ENCODE results near the gene KLF15.

DNA sequence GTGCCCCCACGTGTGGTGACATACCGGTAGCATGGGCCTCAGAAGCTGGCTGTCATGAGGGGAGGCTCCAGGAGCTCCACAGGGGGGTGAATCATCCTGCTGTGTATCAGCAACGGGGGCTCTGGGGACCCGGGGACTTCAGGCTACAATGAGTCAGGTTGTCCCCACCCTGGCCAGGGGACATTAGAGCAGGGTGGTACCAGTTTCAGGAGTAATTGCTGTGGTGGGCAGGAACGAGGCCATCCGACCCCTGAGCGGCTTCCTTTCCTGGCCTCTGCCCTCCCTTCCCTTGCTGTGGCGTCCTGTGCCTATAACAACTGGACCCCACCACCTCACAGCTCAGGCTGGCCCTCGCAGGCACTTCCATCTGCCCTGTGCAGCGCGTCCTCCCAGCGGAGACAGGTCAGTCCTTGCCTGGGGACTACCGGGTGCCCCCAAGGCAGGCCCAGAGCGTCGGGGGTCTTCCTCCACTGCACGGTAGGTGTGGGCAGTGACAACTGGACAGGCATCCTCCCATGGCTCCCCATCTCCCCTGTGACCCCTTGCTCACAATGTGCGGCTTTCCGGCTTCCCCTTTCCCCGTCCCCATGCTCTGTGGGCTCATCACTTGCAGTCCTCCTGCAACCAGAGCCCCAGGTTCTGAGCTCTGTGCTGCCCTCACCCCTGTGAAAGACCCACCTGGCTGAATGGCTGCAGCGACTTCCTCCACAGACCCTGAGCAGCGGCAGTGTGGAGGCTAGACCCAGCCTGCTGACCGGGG lies 57.0 kb downstream of the KLF15 start:
- TF ChIP-seq, protein P1, sequence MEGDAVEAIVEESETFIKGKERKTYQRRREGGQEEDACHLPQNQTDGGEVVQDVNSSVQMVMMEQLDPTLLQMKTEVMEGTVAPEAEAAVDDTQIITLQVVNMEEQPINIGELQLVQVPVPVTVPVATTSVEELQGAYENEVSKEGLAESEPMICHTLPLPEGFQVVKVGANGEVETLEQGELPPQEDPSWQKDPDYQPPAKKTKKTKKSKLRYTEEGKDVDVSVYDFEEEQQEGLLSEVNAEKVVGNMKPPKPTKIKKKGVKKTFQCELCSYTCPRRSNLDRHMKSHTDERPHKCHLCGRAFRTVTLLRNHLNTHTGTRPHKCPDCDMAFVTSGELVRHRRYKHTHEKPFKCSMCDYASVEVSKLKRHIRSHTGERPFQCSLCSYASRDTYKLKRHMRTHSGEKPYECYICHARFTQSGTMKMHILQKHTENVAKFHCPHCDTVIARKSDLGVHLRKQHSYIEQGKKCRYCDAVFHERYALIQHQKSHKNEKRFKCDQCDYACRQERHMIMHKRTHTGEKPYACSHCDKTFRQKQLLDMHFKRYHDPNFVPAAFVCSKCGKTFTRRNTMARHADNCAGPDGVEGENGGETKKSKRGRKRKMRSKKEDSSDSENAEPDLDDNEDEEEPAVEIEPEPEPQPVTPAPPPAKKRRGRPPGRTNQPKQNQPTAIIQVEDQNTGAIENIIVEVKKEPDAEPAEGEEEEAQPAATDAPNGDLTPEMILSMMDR (conservative IDR thresholded peaks at IDR 0.05; ENCODE audit: low read depth, low read length): no peak
- no peak for TF ChIP-seq EZH2 (IDR thresholded peaks at IDR 0.05; ENCODE audit: low read length, unreplicated experiment)

Data from PC-3 (cell line).